Bronchial epithelial cell (primary cell): ENCODE results near the gene COQ4. TPM values are rescaled to one million over a fixed set of nuclear protein-coding genes. Genes with fewer than 3 reads are reported as not detected.

Experiments
- DNase-seq: peaks from one replicate; pipeline ENCODE4 v3.0.0-alpha.2; 2010; ENCODE audit warnings: low read depth
- FAIRE-seq: peaks from 2 replicates; lab custom pipeline; 2011; peaks lifted over from hg19 to GRCh38; lab: Jason Lieb, UNC
- H3K27me3 ChIP-seq: 2 replicates; pipeline ENCODE4 v1.5.1; 2011; ENCODE audit warnings: low read length; ENCODE audit not compliant: control insufficient read depth, insufficient read depth
- H3K36me3 ChIP-seq: 2 replicates; pipeline ENCODE4 v1.5.1; 2011; ENCODE audit warnings: low read length; ENCODE audit not compliant: control insufficient read depth, insufficient read depth
- H3K4me3 ChIP-seq: 2 replicates; pipeline ENCODE4 v1.5.1; 2011; ENCODE audit warnings: mild to moderate bottlenecking, low read depth, low read length, control low read depth
- CTCF ChIP-seq: IDR thresholded peaks from 2 replicates; pipeline ENCODE4 v1.5.1; 2011; ENCODE audit warnings: mild to moderate bottlenecking, moderate library complexity, low read length, control low read depth, inconsistent platforms; ENCODE audit not compliant: insufficient read depth, severe bottlenecking
- total RNA-seq: library from RNA; depleted of rRNA; stranded (reverse); fragments of >200 nt; gene quantifications from 2 replicates; pipeline ENCODE4 v1.2.1, GENCODE V29; 2014

Gene COQ4
- total RNA-seq, 1 donor from 2014 or later, result 24.7 TPM

- H3K27me3 ChIP-seq, result no peaks in the 10 kb centered on the region
- TF ChIP-seq CTCF, result no peak
- peaks cover 4% of the 10 kb centered on the region for H3K36me3 ChIP-seq
- DNase-seq (no peak), FAIRE-seq (no peak)
- no peak overlapping the region for H3K4me3 ChIP-seq
These were observed 1.2 kb downstream of the COQ4 start for GRCh38 chr9:128323791-128324190.

GRCh38 chr9:128324401-128324800, 1.8 kb downstream of the COQ4 start:
- Histone ChIP-seq H3K27me3 (no peaks in the 10 kb centered on the region), H3K36me3 (peaks cover 4% of the 10 kb centered on the region), H3K4me3 (no peak overlapping the region)
- FAIRE-seq (no peak), DNase-seq (no peak)
- TF ChIP-seq CTCF, result no peak

- no peak for TF ChIP-seq CTCF
- no peak for FAIRE-seq
- peaks cover 4% of the 10 kb centered on the region for H3K36me3 ChIP-seq
- no peaks in the 10 kb centered on the region for H3K27me3 ChIP-seq
- DNase-seq, result no peak
- no peak overlapping the region for H3K4me3 ChIP-seq
These were observed 3.0 kb downstream of the COQ4 start for GRCh38 chr9:128325629-128326028.

GRCh38 chr9:128333451-128333869, 10.8 kb downstream of the COQ4 start:
- H3K4me3 ChIP-seq, result no peak overlapping the region
- FAIRE-seq (no peak), DNase-seq (no peak)
- H3K36me3 ChIP-seq, result peaks cover 9% of the 10 kb centered on the region
- no peaks in the 10 kb centered on the region for H3K27me3 ChIP-seq
- no peak for TF ChIP-seq CTCF

- FAIRE-seq (no peak), DNase-seq (no peak)
- Histone ChIP-seq H3K27me3 (no peaks in the 10 kb centered on the region), H3K4me3 (no peak overlapping the region), H3K36me3 (peaks cover 9% of the 10 kb centered on the region)
- no peak for TF ChIP-seq CTCF
These were observed 12.5 kb downstream of the COQ4 start for GRCh38 chr9:128335161-128335560.

GRCh38 chr9:128335914-128336313, 13.3 kb downstream of the COQ4 start:
- H3K27me3 ChIP-seq, result no peaks in the 10 kb centered on the region
- DNase-seq (no peak), FAIRE-seq (no peak)
- no peak overlapping the region for H3K4me3 ChIP-seq
- peaks cover 9% of the 10 kb centered on the region for H3K36me3 ChIP-seq
- no peak for TF ChIP-seq CTCF
